HCT116 (cell line): ENCODE data around the gene ATP5F1D. TPM values are rescaled to one million over a fixed set of nuclear protein-coding genes. Genes with fewer than 3 reads are reported as not detected.
A peak's percentile ranks its signal among the peaks of the same experiment; 100 is the strongest.

Experiments
- ATAC-seq: fragments of 200-7000 bp; cut with Tn5 transposase; 2 replicates; pipeline ENCODE4 v1.9.1; 2020; ENCODE audit warnings: mild to moderate bottlenecking, moderate library complexity
- BruUV-seq: library from RNA; stranded (reverse); fragments of 400-500 nt; replicated peaks from 2 replicates; lab custom pipeline; 2021; lab: Mats Ljungman, UMichigan
- CTCF ChIA-PET: fragments of 300-600 bp; sonication (Branson Sonifier 250); formaldehyde crosslinking; loops from one replicate; lab custom pipeline; 2021; ENCODE audit warnings: antibody characterized with exemption; lab: Charles Lee
- POLR2A ChIA-PET: fragments of 300-600, 350-600 bp; sonication (Branson Sonifier 250); formaldehyde crosslinking; loops from one replicate; lab custom pipeline; 2021; ENCODE audit warnings: antibody characterized with exemption; lab: Charles Lee
- RAD21 ChIA-PET, 2 experiments: fragments of 300-600 bp; sonication (Branson Sonifier 250); formaldehyde crosslinking; loops; one replicate each; lab custom pipeline; 2023; ENCODE audit warnings: low total read pairs in 2 of 2; ENCODE audit not compliant: uncharacterized antibody in 2 of 2, unreplicated experiment in 2 of 2, low non-redundant PET in 1 of 2; lab: Charles Lee
- DNase-seq: peaks from one replicate; pipeline ENCODE4 v3.0.0-alpha.2; 2010; ENCODE audit warnings: low read depth, low spot score
- H2AFZ ChIP-seq: fragments of 200-600 bp; shearing (Covaris generic), sonication (generic); 2 replicates; pipeline ENCODE4 v1.6.1; 2017; ENCODE audit warnings: low read depth, mixed run types, mixed read lengths, antibody characterized with exemption, low read length; ENCODE audit not compliant: poor library complexity, severe bottlenecking
- H3K27ac ChIP-seq: 2 replicates; pipeline ENCODE4 v1.5.1; 2012; ENCODE audit warnings: low read depth, low read length
- H3K27me3 ChIP-seq: fragments of 200-600 bp; sonication (generic); 2 replicates; pipeline ENCODE4 v1.6.1; 2016; ENCODE audit warnings: mixed run types, low read length, mixed read lengths; ENCODE audit not compliant: insufficient read depth
- H3K36me3 ChIP-seq, 2 experiments: fragments of 200-500 bp in 1 of 2; fragments of 200-600 bp in 1 of 2; sonication (Bioruptor generic) in 1 of 2; sonication (generic) in 1 of 2; 2 replicates each; pipeline versions ENCODE4 v1.5.1 to v1.6.1; 2014 to 2016; ENCODE audit warnings: low read length in 2 of 2, inconsistent platforms in 1 of 2, mixed read lengths in 1 of 2, mixed run types in 1 of 2; ENCODE audit not compliant: insufficient read depth in 2 of 2, control insufficient read depth in 1 of 2
- H3K4me1 ChIP-seq, 2 experiments: fragments of 200-600 bp in 1 of 2; sonication (generic) in 1 of 2; 2 replicates each; pipeline versions ENCODE4 v1.5.1 to v1.6.1; 2012 to 2017; ENCODE audit warnings: low read length in 2 of 2, inconsistent platforms in 1 of 2, mild to moderate bottlenecking in 1 of 2, mixed read lengths in 1 of 2, mixed run types in 1 of 2, moderate library complexity in 1 of 2; ENCODE audit not compliant: insufficient read depth in 2 of 2, control insufficient read depth in 1 of 2
- H3K4me2 ChIP-seq: fragments of 200-600 bp; sonication (generic); 2 replicates; pipeline ENCODE4 v1.6.1; 2017; ENCODE audit warnings: mixed run types, low read length, mixed read lengths
- H3K4me3 ChIP-seq, 2 experiments: fragments of 200-600 bp in 1 of 2; sonication (generic) in 1 of 2; replicated peaks in 1 of 2; 2 replicates each; pipeline ENCODE4 v1.5.1; 2011 to 2016; ENCODE audit warnings: low read length in 2 of 2, control low read depth in 1 of 2, low read depth in 1 of 2, mild to moderate bottlenecking in 1 of 2, mixed read lengths in 1 of 2, mixed run types in 1 of 2
- H3K79me2 ChIP-seq: fragments of 200-600 bp; sonication (generic); 2 replicates; pipeline ENCODE4 v1.6.1; 2017; ENCODE audit warnings: mild to moderate bottlenecking, mixed run types, low read length, moderate library complexity, mixed read lengths; ENCODE audit not compliant: insufficient read depth
- H3K9ac ChIP-seq: fragments of 200-600 bp; sonication (generic); 2 replicates; pipeline ENCODE4 v1.6.1; 2016; ENCODE audit warnings: low read length, mixed read lengths
- H3K9me2 ChIP-seq: fragments of 200-600 bp; sonication (generic), shearing (Covaris generic); 2 replicates; pipeline ENCODE4 v1.6.1; 2017; ENCODE audit warnings: mixed run types, mild to moderate bottlenecking, moderate library complexity; ENCODE audit not compliant: insufficient read depth
- H3K9me3 ChIP-seq, 2 experiments: fragments of 200-500 bp in 1 of 2; fragments of 200-600 bp in 1 of 2; sonication (Bioruptor generic) in 1 of 2; sonication (generic) in 1 of 2; 2 replicates each; pipeline ENCODE4 v1.6.1; 2014 to 2017; ENCODE audit warnings: low read length in 2 of 2, mixed read lengths in 2 of 2, inconsistent platforms in 1 of 2, low read depth in 1 of 2, mild to moderate bottlenecking in 1 of 2, mixed run types in 1 of 2, moderate library complexity in 1 of 2; ENCODE audit not compliant: control insufficient read depth in 1 of 2, insufficient read depth in 1 of 2
- H4K20me1 ChIP-seq: fragments of 200-600 bp; sonication (generic), shearing (Covaris generic); 2 replicates; pipeline ENCODE4 v1.6.1; 2017; ENCODE audit warnings: mixed run types, mild to moderate bottlenecking, moderate library complexity; ENCODE audit not compliant: insufficient read depth
- EGR1 ChIP-seq: IDR thresholded peaks from 2 replicates; pipeline ENCODE4 v1.6.1; 2012; ENCODE audit warnings: low read depth
- YY1 ChIP-seq: IDR thresholded peaks from 2 replicates; pipeline ENCODE4 v1.6.1; 2011; ENCODE audit warnings: low read length, low read depth, moderate library complexity, mild to moderate bottlenecking; ENCODE audit not compliant: insufficient replicate concordance; ENCODE audit errors: extremely low read depth
- intact Hi-C: fragments of 100-400 bp; cut with micrococcal nuclease; formaldehyde crosslinking; loops from 2 replicates; pipeline ENCODE4 v1.10.0; 2022
- total RNA-seq: library from RNA; stranded (reverse); gene quantifications from one replicate; pipeline ENCODE4 v1.2.1, GENCODE V29; 2021; ENCODE audit not compliant: unreplicated experiment
- TF ChIP-seq, protein P1 (sequence below), 3 experiments: fragments of 200-600 bp in 1 of 3; sonication (generic) in 1 of 3; IDR thresholded peaks in 2 of 3; conservative IDR thresholded peaks in 1 of 3; 2 replicates each; pipeline ENCODE4 v1.5.1; 2012 to 2017; ENCODE audit warnings: low read depth in 2 of 3, low read length in 2 of 3, antibody characterized with exemption in 1 of 3, borderline replicate concordance in 1 of 3, control low read depth in 1 of 3, mild to moderate bottlenecking in 1 of 3, mixed read lengths in 1 of 3, mixed run types in 1 of 3, moderate library complexity in 1 of 3; ENCODE audit not compliant: insufficient read depth in 1 of 3

The ATP5F1D gene
- total RNA-seq, 1 experiment from 2014 or later, result 428 TPM

DNA sequence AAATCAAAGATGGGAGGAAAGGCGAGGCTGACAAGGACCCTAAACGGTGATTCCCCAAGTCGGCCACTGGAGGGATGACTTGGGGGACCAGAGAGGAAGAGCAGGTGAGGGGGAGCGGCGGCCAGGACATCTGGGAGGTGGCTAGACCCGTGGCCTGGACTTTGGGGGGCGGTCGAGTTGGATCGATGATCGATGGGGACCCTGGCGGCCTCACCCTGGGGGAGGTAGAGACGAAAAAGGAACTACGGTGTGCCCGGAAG is 19.9 kb downstream of the ATP5F1D start:
- ATAC-seq, result no peak
- POLR2A ChIA-PET, result interaction anchor here (0.6 to 4.4 kb wide), 3 partner anchors 8 to 16 kb away, joined by 3 to 54 read pairs (median 6); partner anchors contain the start of gene CIRBP
- H3K27me3 ChIP-seq, result no peaks in the 10 kb centered on the region

More for the DNA sequence above, 19.9 kb downstream of the ATP5F1D start:
- ChIA-PET RAD21 (interaction anchor here in 1 of 2 experiments (1.3 kb wide), 1 partner anchor 8 kb away, joined by 3 read pairs; no protein-coding TSS in a partner anchor), CTCF (interaction anchor here (0.9 to 1.6 kb wide), 2 partner anchors 14 to 17 kb away, joined by 3 to 15 read pairs; no protein-coding TSS in a partner anchor)
- H3K4me2 ChIP-seq, result peak overlapping the region; percentile 98
- peaks cover 59 to 95% of the 10 kb centered on the region in 2 experiments for H3K4me1 ChIP-seq
- intact Hi-C loops, result no loop called here
- H3K9me3 ChIP-seq, result no peaks in the 10 kb centered on the region
- H3K27ac ChIP-seq, result peak overlapping the region; percentile 99
- H2AFZ ChIP-seq, result no peak overlapping the region
- H3K9ac ChIP-seq, result peak overlapping the region; percentile 99
- no peak for DNase-seq
- H3K79me2 ChIP-seq, result peaks cover 27% of the 10 kb centered on the region
- H4K20me1 ChIP-seq, result no peaks in the 10 kb centered on the region
- no TSS peak for BruUV-seq
- peaks cover 6 to 13% of the 10 kb centered on the region in 2 experiments; a peak in 3 of 4 replicates for H3K36me3 ChIP-seq
- TF ChIP-seq YY1 (no peak), EGR1 (no peak)
- TF ChIP-seq, protein P1, sequence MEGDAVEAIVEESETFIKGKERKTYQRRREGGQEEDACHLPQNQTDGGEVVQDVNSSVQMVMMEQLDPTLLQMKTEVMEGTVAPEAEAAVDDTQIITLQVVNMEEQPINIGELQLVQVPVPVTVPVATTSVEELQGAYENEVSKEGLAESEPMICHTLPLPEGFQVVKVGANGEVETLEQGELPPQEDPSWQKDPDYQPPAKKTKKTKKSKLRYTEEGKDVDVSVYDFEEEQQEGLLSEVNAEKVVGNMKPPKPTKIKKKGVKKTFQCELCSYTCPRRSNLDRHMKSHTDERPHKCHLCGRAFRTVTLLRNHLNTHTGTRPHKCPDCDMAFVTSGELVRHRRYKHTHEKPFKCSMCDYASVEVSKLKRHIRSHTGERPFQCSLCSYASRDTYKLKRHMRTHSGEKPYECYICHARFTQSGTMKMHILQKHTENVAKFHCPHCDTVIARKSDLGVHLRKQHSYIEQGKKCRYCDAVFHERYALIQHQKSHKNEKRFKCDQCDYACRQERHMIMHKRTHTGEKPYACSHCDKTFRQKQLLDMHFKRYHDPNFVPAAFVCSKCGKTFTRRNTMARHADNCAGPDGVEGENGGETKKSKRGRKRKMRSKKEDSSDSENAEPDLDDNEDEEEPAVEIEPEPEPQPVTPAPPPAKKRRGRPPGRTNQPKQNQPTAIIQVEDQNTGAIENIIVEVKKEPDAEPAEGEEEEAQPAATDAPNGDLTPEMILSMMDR (IDR thresholded peaks at IDR 0.05 in 2 of 3, conservative IDR thresholded peaks at IDR 0.05 in 1 of 3; ENCODE audit: borderline replicate concordance in 1 of 3, insufficient read depth in 1 of 3, low read depth in 2 of 3, low read length in 2 of 3), result peak in 1 of 3 experiments; percentile 28; a peak in 2 of 6 replicates
- peak overlapping the region; percentile 85 to 89 for H3K4me3 ChIP-seq
- no peaks in the 10 kb centered on the region for H3K9me2 ChIP-seq
